ENCODE measurements around the gene RERG.

Gene RERG

DNA sequence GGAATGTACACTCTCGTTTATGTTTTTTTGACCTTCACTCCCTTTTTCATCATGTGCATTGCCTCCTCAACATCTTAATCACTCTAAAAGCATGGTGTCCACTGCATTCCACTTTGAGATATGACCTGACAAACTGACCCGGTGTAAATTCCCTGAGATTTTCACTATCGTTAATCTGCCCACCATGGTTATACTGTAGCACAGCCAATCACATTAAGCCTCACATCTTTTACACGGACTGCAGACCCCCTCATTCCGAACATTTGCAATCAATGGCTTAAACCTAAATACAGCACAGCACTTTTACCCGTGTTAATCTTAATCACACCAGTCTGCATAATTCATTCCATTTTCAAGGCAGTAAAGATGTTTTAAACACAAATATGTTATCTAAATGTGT lies 2.4 kb downstream of the RERG start:
- DNase-seq: no peak

DNA sequence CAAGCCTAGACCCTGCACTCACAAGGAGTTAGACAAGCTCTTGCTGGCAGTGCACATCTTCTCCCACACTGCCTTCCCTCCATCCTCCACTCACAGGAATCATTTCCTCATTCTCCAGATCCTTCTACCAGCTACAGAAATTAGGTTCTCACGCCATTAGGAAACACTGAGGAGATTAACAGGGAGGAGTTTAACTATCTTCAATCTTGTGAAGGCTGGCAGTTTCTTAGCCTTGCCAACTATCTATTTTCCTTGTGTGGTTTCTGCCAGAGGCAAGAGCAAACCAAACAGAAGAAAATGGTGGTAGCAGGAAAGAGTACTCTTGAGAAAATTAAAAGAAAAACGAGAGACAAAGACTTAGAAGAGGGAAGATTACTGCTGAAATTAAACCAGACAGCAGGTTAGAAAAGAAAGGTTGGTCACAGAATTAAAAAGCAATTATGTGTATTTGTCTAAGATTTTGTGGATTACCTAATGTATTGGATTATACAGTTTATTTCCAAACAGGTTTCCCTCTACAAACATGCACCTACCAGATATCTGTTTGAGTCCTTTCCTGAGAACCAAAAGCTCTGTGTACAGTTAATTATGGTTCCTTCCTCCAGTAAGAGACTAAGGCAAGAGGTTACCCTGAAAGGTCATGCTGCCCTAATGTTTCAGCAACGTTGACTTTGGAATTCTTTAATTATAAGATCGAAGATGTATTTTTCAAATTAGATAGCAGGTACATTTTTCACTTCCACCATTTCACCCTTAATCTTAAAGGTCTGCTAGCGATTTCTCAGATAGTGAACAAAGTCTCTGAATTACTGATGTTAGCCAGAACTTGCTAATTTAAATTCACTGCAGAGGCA lies 5.0 kb downstream of the RERG start:
- no peak for DNase-seq
- ATAC-seq: no peak

More for the DNA sequence above, 2.4 kb downstream of the RERG start:
- ATAC-seq: no peak

DNA sequence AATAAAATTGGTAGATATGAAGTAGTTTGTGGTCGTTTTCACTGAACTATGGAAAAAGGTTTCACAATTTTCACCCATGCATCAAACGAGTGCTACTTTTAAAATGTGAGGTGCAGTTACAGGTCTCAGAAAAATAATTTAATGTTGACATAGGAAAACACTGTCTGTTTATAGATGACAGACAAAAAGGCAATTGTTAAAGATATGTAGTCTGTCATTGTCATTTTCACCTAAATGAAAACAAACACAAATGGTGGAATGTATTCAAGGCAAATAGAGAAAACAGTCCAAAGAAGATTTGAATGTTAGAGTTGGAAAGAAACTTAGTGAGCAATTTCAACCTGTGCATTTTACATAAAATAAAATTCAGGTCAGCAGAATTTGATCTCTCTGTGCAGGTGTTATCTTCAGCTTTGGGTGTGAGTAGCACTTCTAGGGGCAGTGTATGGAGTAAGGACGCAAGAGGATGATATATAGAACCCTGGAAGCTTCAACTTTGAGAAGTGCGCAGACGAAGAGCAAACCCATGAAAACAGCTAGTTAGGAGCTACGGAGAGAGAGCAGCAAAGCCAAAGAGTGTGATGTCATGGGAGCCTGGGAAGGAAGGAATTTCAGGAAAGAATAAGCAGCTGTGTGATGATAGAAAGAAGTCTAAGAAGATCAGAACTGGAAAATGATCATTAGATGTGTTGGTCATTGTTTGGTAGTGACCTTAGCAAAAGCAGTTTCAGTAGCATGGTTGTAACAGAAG lies 6.2 kb downstream of the RERG start:
- no peak for ATAC-seq
- DNase-seq: no peak

DNA sequence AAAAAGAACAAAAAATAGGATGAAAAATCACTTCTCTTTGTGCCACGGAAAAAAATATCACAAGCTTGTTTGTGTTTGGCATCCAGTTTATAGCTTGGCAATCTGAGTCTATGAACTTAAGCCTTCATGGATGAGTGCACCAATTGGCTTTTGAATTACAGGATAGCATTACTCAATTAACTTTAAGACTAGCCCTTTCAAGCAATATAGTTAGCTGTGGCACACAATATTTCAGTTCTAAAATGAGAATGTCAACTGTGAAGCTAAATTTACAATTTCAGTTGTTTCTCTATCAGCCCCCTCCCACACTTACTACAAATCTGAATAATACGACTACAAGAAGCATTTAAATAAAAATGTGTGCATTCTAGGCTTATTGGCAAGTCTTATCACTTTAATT lies 8.3 kb downstream of the RERG start:
- no peak for ATAC-seq
- no peak for DNase-seq

DNA sequence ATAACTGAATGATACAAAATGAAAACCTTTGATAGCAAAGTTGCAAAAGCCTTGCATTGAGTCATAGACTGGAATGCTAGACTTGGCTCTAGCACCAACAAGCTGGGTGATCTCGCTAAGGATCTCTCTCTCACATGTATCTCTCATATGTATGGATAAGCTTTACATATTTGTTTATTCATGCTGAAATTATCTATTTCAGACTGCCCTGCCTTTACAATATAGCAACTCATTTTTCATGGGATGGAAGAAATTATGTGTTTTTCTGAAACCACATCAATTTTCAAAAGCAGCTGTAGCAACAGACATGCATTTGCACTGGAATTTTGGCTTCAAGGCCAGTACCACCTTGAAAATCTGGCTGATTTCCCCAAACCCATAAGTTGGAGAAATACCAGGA lies 11.4 kb downstream of the RERG start:
- no peak for DNase-seq
- no peak for ATAC-seq

DNA sequence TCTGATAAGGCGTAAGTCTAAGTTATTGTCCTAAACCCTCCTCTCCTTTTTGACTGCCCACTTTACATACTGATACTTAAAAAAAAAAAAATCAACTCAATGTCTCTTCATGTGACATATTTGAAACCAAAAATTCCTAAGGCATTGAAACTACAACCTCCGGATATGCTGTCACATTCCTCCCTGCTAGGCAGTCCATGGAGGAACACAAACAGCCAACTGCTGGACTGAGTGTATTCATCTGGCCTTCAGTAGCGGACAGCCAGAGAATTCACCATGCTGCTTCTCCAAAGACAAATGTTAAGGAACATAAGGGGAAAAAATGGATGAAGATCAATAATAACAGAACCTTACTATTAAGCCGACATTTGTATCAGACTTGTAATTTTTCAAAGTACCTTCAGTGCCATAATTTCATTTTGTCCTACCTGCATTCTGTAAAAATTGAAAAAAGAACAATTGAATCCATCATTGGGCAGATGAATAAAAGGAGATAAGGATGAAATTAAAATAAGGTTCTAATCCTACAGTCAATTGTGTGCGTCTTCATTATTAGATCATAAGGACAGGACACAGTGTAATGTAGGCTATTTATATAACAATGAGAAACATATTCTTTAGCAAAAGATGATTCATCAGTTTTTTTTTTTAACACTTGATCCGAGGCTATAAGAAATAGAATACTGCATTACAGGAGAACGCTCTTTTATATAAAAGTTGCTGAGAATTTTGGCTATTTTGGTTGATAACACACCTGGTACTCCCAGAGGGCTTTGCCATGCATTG lies 12.2 kb downstream of the RERG start:
- no peak for DNase-seq

DNA sequence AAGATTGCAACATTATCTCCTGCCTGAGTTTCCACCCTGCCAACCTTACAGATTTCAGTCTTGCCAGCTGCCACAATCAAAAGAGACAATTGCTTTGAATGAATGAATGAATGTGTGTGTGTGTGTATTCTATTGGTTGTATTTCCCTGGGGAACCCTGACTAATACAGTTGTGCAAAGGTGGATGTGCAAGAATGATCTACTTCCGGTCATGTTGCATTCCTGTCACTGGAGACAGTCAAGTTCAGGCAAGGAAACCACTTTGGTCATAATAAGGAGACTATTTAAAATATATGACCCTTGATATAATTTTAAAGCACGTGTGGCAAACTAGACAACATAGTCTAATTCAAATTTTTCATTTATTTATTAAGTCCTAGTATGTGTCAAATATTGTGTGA lies 13.1 kb downstream of the RERG start:
- no peak for DNase-seq

More for the DNA sequence above, 12.2 kb downstream of the RERG start:
- no peak for ATAC-seq

DNA sequence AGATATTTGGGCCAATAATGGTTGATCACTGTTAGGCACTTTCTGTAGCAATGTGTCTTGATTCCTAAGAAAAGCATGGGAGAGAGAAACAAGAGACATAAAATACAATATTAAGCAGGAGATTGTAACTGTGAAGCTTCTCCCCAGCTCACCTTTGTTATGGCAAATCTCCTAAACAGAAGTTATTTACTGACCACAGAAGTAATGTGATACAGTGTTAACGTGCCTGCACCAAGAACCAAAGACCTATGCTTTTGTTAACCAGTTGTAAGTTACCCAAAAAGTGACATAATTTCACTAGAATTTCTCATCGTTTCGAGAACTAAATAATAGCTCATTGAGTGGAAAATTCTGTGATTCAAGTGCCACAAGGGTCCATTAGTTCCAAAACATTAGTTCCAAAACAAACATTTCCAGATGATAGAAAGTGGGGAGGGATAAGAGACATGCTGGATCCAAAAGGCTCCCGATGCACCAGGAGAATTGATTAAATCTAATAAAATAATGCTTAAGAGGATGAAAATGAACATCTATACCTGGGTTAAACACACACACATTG lies 14.3 kb downstream of the RERG start:
- ATAC-seq (no peak), DNase-seq (no peak)

More for the DNA sequence above, 13.1 kb downstream of the RERG start:
- no peak for ATAC-seq

DNA sequence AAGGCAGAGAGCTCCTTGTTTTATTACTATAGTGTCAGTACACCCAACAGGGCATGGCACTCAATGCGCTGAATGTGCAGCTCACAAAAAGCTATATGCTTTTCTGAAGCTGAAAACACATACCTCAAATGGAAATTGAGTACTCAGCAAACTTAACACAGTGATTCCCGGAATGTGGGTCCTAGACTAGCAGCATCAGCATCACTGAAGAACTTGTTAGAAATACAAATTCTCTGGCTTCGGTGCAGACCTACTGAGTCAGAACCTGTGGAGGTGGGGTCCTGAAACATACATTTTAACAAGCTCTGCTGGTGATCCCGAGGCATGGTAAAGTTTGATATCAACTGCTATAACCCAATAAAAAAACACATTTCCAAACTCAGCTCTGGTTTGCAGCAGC lies 14.9 kb downstream of the RERG start:
- no peak for ATAC-seq
- DNase-seq: no peak

DNA sequence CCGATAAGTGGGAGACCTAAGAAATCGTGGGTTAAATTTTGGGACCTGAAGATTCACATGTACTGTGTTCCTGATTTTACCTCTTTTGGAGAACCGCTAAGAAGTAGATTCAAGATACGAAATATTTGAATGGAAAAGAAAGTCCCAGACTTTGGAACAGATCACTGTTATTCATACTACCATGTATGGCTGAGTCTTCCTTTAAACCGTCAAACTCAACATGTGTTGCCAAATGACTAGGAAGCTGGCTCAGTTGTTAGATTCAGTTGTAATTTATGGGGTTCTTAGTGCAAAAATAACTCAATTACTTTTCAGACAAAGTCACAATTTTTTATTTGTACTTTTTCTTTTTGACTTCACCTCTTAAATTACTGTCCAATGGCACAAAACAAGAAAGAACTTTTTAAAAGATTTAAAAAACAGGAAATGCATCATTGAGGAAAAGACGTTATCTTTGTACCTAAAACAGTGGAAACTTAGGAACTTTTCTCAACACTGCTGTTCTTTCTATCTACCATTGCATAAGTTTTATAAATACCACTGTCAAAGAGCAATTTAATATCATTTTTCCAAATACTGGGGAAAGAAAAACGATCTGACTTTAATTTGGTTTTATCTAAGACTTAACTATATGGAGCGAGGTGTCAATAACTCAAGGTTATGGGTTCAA lies 15.7 kb downstream of the RERG start:
- ATAC-seq (no peak), DNase-seq (no peak)

DNA sequence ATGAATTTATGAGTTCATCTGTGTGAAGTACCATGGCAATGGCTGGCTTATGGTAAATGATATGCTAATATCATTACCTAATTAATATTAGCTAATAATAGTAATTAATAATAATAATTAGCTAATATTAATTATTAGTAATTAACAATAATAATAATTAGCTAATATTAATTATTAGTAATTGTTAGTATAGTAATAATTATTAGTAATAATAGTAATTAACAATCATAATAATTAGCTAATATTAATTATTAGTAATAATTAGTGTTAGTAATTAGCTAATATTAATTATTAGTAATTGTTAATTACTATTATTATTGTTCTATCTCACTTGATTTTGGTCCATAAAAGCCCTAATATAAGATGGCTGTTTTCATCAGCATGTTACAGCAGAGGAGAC lies 19.8 kb downstream of the RERG start:
- DNase-seq: no peak
- ATAC-seq: no peak

DNA sequence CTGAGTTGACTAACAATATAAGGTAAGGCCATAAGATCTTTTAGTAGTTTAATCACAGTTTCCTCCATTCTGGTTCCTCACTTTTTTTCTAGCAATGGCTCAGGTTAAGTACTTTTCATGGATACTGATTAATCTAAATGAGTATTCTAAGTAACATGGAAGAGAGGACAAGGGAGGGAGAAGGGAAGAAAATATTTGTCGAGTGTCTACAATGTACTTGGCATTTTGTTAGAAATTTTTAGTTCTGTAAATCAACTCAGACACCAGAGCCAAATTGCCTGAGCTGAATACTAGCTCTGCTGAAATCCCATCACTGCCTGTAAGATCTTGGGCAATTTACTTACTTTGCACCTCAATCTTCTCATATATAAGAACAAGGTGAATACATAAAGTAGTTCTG lies 20.2 kb downstream of the RERG start:
- ATAC-seq (no peak), DNase-seq (no peak)

DNA sequence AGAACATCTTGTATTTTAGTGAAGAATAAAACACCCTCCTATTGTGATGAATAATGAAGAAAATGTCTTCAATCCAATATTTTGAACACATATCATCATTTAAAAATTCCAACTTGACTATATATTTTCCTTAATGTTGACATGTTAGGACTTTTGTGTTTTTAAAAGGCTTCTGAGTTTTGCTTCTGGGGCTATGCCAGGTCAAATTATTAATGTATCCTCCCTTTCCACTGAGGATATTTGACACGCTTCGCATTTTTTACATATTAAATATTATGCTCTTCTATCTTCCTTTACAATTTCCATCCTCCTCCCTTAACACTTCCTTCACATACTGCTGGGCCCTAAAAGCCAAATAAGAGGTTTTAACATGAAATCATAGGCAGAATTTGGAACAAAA lies 20.6 kb downstream of the RERG start:
- ATAC-seq: no peak

DNA sequence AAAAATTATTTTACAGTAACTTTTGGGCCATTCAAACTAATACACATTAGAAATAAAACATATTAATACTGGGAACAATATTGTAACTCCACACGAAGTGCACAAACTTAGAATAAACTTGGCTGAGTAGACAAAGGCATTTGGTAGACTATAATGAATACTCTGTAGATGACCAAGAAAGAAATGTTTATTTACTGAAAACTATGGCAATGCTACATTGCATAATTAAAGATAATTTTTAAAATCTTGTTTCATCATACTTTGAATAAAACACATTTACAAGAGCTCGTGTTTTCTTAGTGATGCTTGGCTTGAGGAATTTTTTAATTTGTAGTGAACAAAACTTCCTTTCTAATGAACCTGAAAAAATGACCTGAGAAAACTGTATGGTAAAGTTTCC lies 21.3 kb downstream of the RERG start:
- ATAC-seq (no peak), DNase-seq (no peak)

More for the DNA sequence above, 20.6 kb downstream of the RERG start:
- no peak for DNase-seq

DNA sequence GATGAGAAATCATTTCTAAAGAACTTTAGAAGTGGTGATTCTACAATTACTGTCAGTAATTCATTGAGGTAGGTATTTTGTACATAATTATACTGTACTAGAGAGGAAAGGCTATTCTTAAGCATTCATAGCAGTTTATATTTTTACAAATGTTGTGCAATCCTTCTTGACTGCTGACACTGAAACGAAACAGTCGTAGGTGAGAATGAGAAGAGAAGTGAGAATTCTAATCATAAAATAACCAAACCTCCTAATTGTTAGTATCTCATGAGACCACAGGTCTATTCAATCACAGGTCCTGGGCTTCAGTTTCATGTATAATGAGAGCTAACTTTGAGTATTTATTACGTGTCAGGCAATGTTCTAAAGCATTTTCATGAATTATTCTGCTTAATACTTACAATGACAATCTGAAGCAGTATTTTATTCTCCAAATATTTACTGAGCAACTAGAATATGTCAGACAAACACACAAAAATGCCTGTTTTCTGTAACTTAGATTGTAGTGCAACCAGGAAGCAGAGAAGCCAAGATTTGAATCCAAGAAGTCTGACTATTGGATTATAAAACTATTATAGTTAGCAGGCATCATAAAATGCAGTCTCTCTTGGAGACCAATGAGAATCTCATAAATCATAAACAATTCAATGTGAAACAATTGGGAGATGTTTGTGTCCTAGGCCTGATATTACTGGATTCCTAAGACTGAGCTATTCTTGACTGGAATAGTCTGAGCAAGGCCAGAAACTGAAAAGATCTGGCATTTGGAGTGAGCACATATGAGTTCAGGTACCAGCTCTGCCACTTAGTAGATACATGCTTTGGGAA lies 24.3 kb downstream of the RERG start:
- DNase-seq (no peak), ATAC-seq (no peak)

DNA sequence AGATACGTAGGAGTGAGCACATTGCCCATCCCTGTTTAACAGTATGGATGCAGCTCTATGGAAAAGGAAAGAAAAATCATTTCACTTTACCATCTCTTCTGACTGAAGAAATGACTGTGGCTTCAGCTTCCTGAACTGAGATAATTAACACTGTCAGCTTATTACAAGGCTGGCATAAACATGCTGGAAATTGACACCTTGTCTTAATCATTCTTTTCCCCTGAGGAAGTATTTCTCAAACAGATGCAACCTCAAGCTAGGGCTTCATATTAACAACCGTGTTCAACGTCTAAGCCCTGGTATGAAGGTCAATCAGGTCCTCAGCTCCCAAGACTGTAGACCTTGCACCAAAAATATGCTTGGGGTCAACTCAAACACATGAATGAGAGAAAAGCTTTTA lies 25.0 kb downstream of the RERG start:
- ATAC-seq: no peak
- DNase-seq: no peak

DNA sequence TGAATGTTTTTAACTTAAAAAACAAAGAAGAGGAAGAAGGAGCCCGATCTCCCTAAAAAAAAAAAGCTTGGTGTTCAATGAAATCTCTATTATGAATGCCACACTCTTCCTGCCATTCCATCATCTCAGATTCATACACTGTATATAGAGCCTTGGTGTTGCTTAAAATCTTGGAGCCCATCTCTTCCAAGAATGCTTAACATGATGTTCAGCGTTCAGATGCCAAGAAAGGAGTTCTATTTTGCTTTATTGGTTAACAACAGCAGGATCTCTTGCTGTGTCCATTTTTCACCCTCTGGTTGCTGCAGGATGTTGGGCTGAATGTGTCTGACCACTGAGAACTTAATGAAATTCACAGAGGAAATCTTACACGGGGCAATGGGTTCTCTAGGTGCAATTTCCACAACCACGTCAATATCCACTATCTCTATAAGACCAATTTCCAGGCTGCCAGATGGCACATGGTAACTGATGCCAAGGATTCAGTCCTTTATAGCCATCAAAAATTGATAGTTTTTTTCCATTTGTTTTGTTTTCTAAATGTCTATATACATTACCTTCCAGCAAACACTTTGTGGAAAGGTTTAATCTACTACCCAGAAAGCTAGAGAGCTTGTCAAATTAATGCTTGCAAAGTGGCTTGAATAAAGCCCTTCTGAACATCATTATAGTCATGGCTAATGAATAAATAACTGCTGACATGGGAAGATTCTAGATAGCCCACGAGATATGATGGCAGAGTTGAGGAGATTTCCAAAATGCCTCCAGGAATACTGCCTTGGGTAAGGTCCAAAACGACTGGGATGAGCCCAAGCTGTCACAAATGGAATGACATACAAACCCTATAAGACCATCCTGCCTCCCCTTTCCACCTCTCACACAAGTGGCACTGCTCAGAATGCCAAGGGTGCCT lies 26.5 kb downstream of the RERG start:
- DNase-seq (no peak), ATAC-seq (no peak)

DNA sequence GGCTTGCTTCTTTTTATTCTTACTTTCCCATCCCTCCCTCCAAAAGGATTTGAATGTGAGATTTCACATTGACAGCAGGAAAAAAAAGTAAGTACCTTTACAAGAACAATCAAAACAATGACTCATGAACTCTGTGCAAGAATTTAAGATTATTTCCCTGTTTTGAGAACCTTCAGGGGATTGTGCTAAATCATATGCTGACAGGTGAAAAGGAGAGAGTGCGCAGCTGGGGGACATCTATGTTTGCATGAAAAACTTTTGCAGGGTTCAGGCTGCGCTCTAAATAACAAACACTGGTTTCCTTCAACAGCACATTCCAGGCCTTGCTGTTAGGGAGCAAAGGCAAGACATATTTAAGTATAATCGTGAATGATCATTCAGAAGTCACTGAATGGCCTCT lies 27.3 kb downstream of the RERG start:
- DNase-seq: no peak
- no peak for ATAC-seq

DNA sequence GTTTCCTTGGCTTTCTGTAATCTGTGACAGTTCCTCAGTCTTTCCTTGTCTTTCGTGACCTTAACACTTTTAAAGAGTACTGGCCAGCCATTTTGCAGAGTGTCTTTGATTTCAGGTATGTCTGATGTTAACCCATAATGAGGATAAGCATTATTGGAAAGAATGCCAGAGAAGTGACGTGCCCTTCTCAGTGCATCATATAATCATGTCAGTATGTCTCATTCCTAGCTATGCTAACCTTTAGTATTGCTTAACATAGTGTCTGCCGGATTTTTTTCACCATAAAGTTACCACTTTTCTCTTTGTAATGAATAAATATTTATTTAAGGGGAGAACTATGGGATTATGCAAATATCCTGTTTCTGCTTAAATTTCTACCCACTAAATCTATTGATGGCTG lies 28.5 kb downstream of the RERG start:
- DNase-seq (no peak), ATAC-seq (no peak)

DNA sequence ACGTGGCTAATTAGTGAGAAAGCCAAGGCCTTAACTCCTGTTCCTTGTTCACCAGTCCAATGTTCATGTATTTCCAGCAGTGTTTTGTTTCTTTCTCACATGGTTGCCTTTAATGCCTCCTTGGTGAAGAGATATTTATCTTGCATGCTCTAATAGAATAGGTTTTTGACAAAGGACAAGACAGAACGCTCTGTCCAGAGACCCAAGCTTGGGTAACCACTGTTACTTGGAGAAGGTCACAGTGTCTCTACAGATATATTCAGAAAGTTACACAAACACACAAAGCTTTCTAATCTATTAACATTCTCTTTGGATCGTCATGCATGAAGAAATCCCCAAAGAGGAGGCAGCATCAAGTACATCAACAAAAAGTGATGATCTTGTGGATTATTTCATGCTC lies 33.1 kb downstream of the RERG start:
- no peak for ATAC-seq
- DNase-seq: no peak
